Measurements from ENCODE around the gene CETP.
A peak's percentile ranks its signal among the peaks of the same experiment; 100 is the strongest.
"Not testable (repeated sequence)": the region's sequence is repeated elsewhere in the genome, so short reads cannot be mapped to it uniquely, and the experiment has no call there.

Gene CETP

GRCh38 chr16:56961851-56962281 is at the start of gene CETP:
Gene CETP, plus strand, starts transcription at chr16:56961950. Its CDS starts 30 bp downstream, at chr16:56961980.
- DNase-seq = no peak

- DNase-seq = no peak
Observed at GRCh38 chr16:56912746-56913708, 48.7 kb upstream of the CETP start.

GRCh38 chr16:56914896-56915295 is 46.9 kb upstream of the CETP start:
- DNase-seq = no peak

DNA sequence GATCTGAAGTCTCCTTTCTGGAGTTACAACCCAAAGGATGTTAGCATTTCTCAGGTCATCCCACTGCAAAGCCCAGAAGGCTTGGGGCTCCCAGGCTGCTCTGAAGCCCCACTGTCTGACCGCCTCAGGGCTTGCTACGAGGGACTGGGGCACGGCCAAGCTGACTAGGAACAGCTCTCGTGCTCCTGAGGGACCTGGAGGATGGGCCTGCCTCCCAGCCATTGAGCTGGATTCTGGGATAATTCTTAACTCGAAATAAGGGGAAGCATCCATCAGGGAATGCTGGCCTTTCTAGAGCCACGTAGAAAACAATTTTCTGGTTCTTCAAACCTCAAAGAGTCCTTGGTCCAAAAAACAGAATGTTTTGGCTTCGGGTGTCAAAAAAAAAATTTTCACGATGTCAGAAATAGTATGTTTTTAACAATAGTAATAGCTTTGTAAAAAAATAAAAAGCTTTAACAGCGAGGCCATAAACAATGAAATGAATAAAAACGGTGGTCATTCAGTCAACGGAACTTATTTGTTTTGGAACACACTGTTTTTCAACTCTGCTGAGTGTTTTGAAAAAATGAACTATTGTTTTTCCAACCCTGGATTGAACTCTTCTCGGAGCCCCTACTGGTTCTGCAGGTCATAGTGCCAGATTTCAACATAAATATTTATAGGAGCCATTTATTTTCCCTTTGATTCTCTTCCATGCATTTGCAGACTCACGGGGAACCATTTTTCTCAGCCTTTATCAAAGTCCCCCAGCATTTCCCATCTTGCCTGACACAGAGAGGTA is 46.2 kb upstream of the CETP start:
- DNase-seq = no peak

DNA sequence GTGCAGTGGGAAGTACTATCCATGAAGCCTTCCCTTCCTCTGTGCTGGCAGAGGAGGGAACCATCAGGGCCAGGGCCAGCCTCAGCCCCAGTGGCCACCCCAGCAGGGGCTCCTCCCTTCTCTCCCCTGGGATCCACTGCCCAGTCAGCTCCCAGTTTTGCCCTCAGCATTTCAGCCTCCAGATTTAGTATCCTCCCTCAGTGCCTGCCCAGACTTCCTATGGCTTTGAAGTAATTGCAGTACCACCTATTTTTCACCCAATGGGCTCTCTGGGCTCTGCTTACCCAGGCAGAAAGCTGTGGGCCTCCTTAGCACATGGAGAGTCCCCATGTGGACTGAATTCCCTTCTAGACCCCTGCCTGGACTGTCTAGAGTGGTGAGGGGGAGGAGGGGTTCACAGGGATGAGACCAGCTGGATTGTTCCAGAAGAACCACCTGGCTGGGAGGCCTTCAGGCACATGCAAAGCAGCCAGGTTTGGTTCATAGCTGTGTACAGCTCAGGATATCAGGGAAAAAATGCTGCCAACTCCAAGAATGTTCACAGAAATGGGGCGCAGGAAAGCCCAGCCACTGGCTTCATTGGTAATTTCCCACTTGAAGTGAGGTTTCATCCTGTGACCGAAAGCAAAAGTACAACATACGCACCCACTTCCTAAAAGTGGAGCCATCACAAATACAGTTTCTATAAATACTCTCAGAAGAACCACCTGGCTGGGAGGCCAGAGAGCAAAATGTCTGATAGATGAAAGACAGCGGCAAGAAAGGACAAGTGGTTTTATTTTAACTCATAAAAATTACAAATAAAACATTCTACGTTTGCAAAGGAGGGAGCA is 45.0 kb upstream of the CETP start:
- peak; percentile 36 for DNase-seq

GRCh38 chr16:56918467-56919012 is 43.2 kb upstream of the CETP start:
- DNase-seq = no peak

- DNase-seq = no peak
Observed at GRCh38 chr16:56919099-56919800, 42.5 kb upstream of the CETP start.

GRCh38 chr16:56921571-56921970 is 40.2 kb upstream of the CETP start:
- DNase-seq = no peak

- DNase-seq = no peak
Observed at GRCh38 chr16:56923481-56924091, 38.2 kb upstream of the CETP start.

GRCh38 chr16:56927471-56927870 is 34.3 kb upstream of the CETP start:
- no peak for DNase-seq

GRCh38 chr16:56929639-56930038 is 32.1 kb upstream of the CETP start:
- no peak for DNase-seq

DNA sequence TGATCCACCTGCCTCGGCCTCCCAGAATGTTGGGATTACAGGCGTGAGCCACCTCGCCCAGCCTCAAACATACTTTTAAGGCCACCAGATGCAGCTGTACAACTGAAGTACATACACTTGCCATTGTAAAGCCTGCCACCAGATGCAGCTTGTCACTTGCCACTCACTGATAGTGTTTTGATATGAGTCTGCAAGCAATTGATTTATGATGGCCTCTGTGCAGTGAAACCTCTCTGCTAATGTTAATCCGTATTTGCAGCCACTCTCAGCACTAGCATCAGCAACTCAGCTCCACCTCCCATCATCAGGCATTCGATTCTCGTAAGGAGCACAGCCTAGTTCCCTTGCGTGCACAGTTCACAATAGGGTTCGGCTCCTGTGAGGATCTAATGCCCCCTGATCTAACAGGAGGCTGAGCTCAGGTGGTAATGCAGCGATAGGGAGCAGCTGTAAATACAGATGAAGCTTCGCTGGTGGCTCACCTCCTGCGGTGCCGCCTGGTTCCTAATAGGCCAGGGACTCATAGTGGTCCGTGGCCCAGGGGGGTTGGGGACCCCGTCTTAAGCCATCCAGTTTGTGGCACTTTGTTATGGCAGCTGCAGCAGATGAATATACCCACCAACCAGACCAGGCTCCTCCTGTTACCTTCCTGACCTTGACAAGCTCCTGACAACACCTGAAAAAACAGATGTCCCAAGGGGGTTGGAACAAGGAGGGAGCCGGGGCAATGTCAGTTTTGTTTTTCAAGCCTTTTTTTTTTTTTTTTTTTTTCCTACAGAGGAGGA is 31.1 kb upstream of the CETP start:
- no peak for DNase-seq

DNA sequence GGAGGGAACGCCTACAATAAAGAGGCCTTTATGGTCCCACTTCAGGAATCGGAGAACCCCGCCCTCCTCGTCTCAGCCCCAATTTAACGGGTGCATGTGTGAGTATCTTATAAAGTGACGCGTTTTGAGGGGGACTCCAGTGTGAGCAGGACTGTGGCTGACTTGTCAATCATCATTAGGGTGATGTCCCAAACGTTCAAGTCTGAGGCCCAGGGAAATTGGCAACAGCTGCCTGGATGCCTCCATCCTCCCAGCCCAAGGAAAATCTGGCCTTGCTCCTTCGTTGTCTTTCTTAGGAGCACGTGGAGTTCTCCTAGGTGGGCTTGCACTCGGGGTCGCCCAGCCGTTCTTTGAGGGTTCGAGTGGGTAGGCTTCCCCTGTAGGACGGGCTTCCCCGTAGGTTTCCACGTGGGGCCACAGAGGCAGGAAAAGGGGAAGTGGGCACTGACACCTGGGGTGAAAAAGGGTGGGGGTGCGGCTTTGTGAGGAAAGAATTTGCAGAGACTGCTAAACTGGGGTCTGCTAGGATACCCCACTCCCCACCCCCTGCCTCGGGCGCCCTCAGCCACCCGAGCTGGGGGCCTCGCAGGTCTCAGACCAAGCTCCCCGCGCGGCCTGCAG is 30.4 kb upstream of the CETP start:
- DNase-seq = no peak

DNA sequence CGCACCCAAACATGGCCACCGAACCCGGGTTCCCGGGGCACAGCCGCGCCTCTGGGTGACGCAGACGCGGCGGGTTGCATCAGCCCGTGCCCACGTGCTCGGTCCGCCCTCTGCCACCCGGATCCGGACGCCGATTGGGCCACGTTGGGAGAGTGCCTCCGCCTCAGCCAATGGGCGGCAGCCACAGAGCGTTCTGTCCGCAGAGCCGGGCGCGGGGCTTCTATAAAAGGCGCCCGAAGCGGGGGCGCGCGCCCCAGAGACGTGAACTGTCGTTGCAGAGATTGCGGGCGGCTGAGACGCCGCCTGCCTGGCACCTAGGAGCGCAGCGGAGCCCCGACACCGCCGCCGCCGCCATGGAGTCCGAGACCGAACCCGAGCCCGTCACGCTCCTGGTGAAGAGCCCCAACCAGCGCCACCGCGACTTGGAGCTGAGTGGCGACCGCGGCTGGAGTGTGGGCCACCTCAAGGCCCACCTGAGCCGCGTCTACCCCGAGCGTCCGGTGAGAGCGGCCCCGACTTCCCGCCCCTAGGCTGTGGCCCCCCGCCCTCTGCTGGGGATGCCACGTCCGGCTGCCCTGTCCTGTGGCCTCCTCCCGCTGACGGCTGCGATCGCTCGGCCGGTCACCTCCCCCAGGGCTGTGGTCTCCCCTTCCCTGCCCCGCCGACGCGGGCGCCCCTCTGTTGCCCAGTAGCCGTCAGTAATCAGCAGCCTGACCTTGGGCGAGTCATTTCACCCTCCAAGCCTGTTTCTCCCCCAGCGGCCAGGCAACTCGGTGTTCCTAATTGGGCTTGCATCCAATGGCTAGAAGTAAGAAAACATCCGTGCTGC is 29.6 kb upstream of the CETP start, which contains the start of gene HERPUD1:
Gene HERPUD1 (plus strand): TSS at position 251 of the 829 bp plus-strand sequence. CDS start 103 bp downstream, at position 354.
- peak; percentile 99 for DNase-seq

DNA sequence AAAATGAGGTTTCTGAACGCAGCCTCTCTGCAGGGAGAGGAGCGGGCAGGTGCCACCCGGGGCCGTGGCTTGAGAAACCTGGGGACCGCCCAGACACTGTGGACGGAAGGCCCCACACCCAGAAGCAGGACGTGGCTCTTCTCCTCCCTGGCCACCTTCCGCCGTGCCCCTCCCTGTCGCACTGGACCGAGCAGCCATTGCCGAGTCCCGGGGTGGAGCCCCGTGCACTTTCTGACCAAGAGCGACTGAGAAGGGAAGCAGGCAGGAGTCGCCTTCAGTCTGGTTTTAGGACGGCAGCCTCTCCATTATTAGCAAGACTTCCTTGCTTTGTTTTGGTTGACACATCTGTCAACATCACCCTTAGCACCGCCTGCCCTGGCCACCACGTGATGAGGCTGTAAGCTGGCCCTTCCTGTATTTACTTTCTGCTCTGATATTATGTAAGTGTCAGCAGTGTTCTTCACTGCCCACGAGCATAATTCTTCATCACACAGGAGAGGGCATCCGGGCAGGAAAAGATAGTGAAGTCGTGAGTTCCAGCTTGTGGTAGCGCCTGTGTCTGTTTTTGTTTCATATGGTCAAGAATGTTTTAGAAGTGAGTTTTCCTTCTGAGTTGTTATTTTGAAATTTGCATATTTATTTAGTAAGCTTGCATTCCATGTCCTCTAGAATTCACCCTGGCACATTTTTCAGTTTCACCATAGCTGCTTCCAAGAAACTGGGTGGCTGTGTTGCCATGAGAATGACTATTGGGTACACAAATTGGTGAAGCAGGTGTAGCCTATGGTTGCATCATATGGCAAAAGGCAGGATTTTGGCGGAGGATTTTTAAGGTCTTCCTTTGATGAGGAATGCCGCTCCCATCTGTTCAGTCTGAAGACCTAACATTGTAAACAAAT is 28.8 kb upstream of the CETP start:
- DNase-seq = peak; percentile 45

- DNase-seq = no peak
Observed at GRCh38 chr16:56933828-56934598, 27.7 kb upstream of the CETP start.

DNA sequence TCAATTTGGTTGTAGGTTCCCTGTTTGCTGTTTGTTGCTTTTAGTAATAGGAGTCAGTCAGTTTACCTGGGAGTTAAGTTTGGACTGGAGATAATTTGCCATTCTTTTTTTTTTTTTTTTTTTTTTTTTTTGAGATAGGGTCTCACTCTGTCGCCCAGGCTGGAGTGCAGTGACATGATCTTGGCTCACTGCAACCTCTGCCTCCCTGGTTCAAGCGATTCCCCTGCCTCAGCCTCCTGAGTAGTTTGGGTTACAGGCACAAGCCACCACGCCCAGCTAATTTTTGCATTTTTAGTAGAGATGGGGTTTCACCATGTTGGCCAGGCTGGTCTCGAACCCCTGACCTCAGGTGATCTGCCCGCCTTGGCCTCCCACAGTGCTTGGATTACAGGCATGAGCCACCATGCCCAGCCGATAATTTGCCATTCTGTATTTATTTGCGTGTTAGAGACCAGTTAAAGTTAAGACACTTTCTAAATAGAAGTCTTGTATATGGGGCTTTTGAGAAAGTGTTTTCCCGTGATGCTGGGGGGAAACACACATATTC is 27.1 kb upstream of the CETP start:
- DNase-seq = not testable (repeated sequence)
